ENCODE measurements around the gene CPEB1. TPM values are rescaled to one million over a fixed set of nuclear protein-coding genes. Genes with fewer than 3 reads are reported as not detected.

CPEB1 gene
- total RNA-seq, 1 experiment from 2014 or later = 1.0 TPM

DNA sequence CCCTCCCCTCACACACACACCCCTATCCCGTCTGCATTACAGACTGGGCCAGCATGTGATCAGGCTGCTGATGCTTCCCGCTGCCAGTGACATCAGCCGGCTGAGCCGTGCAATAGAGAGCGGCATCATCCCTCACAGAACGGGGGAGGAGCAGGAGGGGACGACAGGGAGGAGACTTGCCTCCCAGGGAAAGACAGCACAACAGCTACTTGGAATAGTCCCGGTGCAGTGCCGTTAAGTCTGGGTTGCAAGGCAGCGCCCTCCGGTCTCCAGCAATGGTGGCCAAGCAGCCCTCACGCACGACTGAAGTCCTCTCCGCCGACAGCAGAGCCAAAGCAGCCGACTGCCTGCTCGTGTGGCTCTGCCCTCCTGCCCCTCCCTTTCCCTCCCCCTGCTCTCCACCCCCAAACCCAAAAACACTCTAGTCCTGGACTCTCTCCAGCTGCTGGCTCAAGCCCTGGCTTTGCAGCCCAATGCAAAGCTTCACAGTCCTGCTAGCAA is 75.4 kb downstream of the CPEB1 start:
- Histone ChIP-seq H3K14ac (ENCODE audit: insufficient read depth, low read length) (peak overlapping the region; percentile 72), H3K4me2 (ENCODE audit: insufficient read depth, insufficient read length, low read length) (peak overlapping the region; percentile 63), H3K27me3 (ENCODE audit: insufficient read depth, low read length) (no peaks in the 10 kb centered on the region), H3K56ac (ENCODE audit: insufficient read length, low read depth, low read length) (no peak overlapping the region), H4K5ac (ENCODE audit: insufficient read length, low read depth, low read length) (no peak overlapping the region), H3K79me2 (ENCODE audit: insufficient read depth, low read length) (no peaks in the 10 kb centered on the region), H4K20me1 (ENCODE audit: control insufficient read depth, insufficient read depth, insufficient read length) (no peaks in the 10 kb centered on the region), H3K79me1 (ENCODE audit: insufficient read depth, low read depth, low read length, poor library complexity, severe bottlenecking) (no peaks in the 10 kb centered on the region), H2BK5ac (ENCODE audit: insufficient read length, low read length) (no peak overlapping the region), H3K23ac (ENCODE audit: insufficient read length, low read depth, low read length) (no peak overlapping the region), H3K18ac (ENCODE audit: insufficient read length, low read depth, low read length) (peak overlapping the region; percentile 36), H3K9me3 (ENCODE audit: control insufficient read depth, low read depth, low read length) (no peaks in the 10 kb centered on the region), H4K91ac (ENCODE audit: insufficient read length, low read depth, low read length) (no peak overlapping the region), H3T11ph (ENCODE audit: low read length) (no peak overlapping the region), H2BK120ac (ENCODE audit: low read depth, low read length, poor library complexity, severe bottlenecking) (no peak overlapping the region), H3K4ac (ENCODE audit: low read depth, low read length) (no peak overlapping the region), H2BK12ac (ENCODE audit: insufficient read length, low read depth, low read length) (no peak overlapping the region), H4K8ac (replicated peaks; ENCODE audit: insufficient read length, low read depth, low read length) (no peak overlapping the region), H2AFZ (ENCODE audit: low read length) (peak overlapping the region; percentile 2), H2AK5ac (ENCODE audit: insufficient read length, low read length) (no peak overlapping the region), H3K27ac (ENCODE audit: insufficient read length, low read depth, low read length) (no peak overlapping the region), H3K23me2 (ENCODE audit: insufficient read length, low read depth, low read length, poor library complexity, severe bottlenecking) (peaks cover 4% of the 10 kb centered on the region), H3K4me1 (ENCODE audit: insufficient read depth, low read length) (no peaks in the 10 kb centered on the region; the same call in 1 of the 2 replicates), H2BK15ac (ENCODE audit: low read depth, low read length) (no peak overlapping the region), H2BK20ac (ENCODE audit: low read depth, low read length, poor library complexity, severe bottlenecking) (no peak overlapping the region), H3K9ac (ENCODE audit: extremely low read depth, insufficient read length, low read length) (no peak overlapping the region)
- H3K27ac Mint-ChIP-seq = no peak overlapping the region; a peak in 1 of 7 replicates
- no peaks in the 10 kb centered on the region for H3K9me3 Mint-ChIP-seq
- peak overlapping the region; percentile 47 to 77 for H3K4me3 Mint-ChIP-seq
- peaks cover 17 to 26% of the 10 kb centered on the region in 2 experiments for H3K4me1 Mint-ChIP-seq
- peak; percentile 71 for DNase-seq
- H3K27me3 Mint-ChIP-seq (ENCODE audit: low read depth) = peaks cover 21% of the 10 kb centered on the region
- no CpG with 5 or more reads among the region's 17 CpGs for WGBS (ENCODE audit: extremely low coverage, insufficient read length, low lambda C conversion rate)
- no peaks in the 10 kb centered on the region for H3K36me3 Mint-ChIP-seq (ENCODE audit: insufficient read depth in 1 of 3, low read depth in 3 of 3)
- TF ChIP-seq CTCF (conservative IDR thresholded peaks at IDR 0.05) = no peak

All from H9 (cell line).